Measurements from ENCODE around the gene ACTL9. TPM values are rescaled to one million over a fixed set of nuclear protein-coding genes. Genes with fewer than 3 reads are reported as not detected.

The ACTL9 gene
- total and polyA plus RNA-seq, 2 donors (not counting 1 experiment from before 2014, with no cell fraction given) = not detected

DNA sequence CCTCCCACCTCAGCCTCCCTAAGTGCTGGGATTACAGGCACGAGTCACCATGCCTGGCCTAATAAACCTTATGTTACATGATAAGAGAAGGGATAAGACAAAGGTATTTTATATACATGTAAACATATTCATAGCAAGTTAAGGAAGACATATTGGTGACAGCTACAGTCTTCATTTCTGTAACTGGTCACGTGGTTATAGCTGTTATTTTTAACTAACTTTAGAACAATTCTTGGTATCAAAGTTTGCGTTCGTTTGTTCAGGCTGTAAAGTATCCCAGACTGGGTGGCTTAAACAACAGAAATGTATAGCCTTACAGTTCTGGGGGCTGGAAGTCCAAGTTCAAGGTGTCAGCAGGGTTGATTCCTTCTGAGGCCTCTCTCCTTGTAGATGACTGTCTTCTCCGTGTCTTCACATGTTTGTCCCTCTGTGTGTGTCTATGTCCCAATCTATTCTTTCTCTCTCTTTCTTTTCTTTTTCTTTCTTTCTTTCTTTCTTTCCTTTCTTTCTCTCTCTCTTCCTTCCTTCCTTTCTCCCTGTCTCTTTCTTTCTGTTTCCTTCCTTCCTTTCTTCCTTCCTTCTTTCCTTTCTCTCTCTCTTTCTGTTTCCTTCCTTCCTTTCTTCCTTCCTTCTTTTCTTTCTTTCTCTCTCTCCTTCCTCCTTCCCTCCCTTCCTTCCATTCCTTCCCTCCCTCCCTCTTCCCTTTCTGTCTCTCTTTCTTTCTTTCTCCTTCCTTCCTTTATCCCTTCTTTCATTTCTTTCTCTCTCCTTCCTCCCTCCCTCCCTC lies 7.6 kb downstream of the ACTL9 start:
- H3K27me3 Mint-ChIP-seq = peaks cover 41% of the 10 kb centered on the region
- no peaks in the 10 kb centered on the region for H3K79me2 ChIP-seq (ENCODE audit: control insufficient read depth, insufficient read depth, low read length)
- no peak overlapping the region for H3K27ac Mint-ChIP-seq
- WGBS (ENCODE audit: insufficient coverage) = 52% methylated on average over 3 of the region's 5 CpGs
- no peaks in the 10 kb centered on the region for H3K4me1 ChIP-seq (ENCODE audit: control insufficient read depth in 2 of 2, insufficient read depth in 2 of 2, low read length in 2 of 2)
- no peak for DNase-seq
- no peak overlapping the region for H3K4me2 ChIP-seq (replicated peaks; ENCODE audit: low read depth, low read length, poor library complexity, severe bottlenecking)
- H3K9me3 Mint-ChIP-seq (ENCODE audit: insufficient read depth) = no peaks in the 10 kb centered on the region
- H4K20me1 ChIP-seq (ENCODE audit: control insufficient read depth, insufficient read depth, low read length, poor library complexity, severe bottlenecking) = no peaks in the 10 kb centered on the region
- peaks cover 0 to 13% (median 2%) of the 10 kb centered on the region in 4 experiments for H3K27me3 ChIP-seq (replicated peaks in 1 of 4; ENCODE audit: control extremely low read depth in 1 of 4, control insufficient read depth in 3 of 4, insufficient read depth in 4 of 4, low read length in 3 of 4)
- H3K9me3 ChIP-seq (ENCODE audit: control extremely low read depth in 1 of 3, control insufficient read depth in 2 of 3, insufficient read depth in 1 of 3, low read length in 2 of 3) = peaks cover 0 to 4% (median 0%) of the 10 kb centered on the region in 3 donors
- ATAC-seq (ENCODE audit: low read depth) = no peak
- H3K27ac ChIP-seq (ENCODE audit: low read length in 2 of 2) = no peak overlapping the region
- H2AFZ ChIP-seq (ENCODE audit: insufficient read depth, low read depth, low read length, poor library complexity, severe bottlenecking) = no peak overlapping the region
- ChIA-PET POLR2A (no interaction called here), CTCF (interaction anchor here (0.7 to 7.7 kb wide), 2 partner anchors 12 to 37 kb away, joined by 4 to 114 read pairs; no protein-coding TSS in a partner anchor)
- intact Hi-C loops (cut with micrococcal nuclease) = loop anchor here (5.0 kb wide), 1 partner anchor 109 kb away; no protein-coding TSS in a partner anchor
- no peaks in the 10 kb centered on the region for H3K36me3 ChIP-seq (replicated peaks in 1 of 2; ENCODE audit: control extremely low read depth in 1 of 2, control insufficient read depth in 1 of 2, extremely low read depth in 1 of 2, insufficient read depth in 2 of 2, low read length in 1 of 2)
- no peak overlapping the region for H3K4me3 ChIP-seq (ENCODE audit: control extremely low read depth in 1 of 5, extremely low read depth in 1 of 5, insufficient read depth in 1 of 5, low read depth in 2 of 5, low read length in 4 of 5)
- TF ChIP-seq EZH2 (IDR thresholded peaks at IDR 0.05; ENCODE audit: borderline replicate concordance, insufficient read depth, low read depth, low read length, poor library complexity, severe bottlenecking) = no peak
- TF ChIP-seq, protein P1, sequence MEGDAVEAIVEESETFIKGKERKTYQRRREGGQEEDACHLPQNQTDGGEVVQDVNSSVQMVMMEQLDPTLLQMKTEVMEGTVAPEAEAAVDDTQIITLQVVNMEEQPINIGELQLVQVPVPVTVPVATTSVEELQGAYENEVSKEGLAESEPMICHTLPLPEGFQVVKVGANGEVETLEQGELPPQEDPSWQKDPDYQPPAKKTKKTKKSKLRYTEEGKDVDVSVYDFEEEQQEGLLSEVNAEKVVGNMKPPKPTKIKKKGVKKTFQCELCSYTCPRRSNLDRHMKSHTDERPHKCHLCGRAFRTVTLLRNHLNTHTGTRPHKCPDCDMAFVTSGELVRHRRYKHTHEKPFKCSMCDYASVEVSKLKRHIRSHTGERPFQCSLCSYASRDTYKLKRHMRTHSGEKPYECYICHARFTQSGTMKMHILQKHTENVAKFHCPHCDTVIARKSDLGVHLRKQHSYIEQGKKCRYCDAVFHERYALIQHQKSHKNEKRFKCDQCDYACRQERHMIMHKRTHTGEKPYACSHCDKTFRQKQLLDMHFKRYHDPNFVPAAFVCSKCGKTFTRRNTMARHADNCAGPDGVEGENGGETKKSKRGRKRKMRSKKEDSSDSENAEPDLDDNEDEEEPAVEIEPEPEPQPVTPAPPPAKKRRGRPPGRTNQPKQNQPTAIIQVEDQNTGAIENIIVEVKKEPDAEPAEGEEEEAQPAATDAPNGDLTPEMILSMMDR (IDR thresholded peaks at IDR 0.05) = no peak
- no peak overlapping the region for H3K9ac ChIP-seq (ENCODE audit: low read length)
- peaks cover 2% of the 10 kb centered on the region for H3K4me1 Mint-ChIP-seq
- no peak overlapping the region for H3K4me3 Mint-ChIP-seq

DNA sequence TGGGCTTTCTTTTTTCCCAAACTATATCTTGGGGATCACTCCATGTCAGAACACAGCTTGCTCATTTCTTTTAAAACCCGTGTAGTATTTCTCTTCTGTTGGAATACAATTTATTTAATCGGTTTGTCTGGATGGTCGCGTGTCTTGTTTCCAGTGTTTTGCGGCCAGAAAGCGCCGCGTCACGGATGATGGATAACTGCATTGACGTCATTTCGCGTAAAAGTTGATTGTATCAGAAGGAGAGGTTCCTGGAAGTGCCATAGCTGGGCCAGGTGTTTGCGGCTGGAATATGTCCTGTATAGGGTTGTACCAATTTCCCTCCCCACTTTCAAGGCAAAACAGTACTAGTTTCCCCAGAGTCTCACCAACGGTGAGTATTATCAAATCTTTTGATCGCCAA lies 9.7 kb downstream of the ACTL9 start:
- Mint-ChIP-seq H3K9me3 (ENCODE audit: insufficient read depth) (no peaks in the 10 kb centered on the region), H3K4me3 (no peak overlapping the region), H3K27ac (no peak overlapping the region), H3K27me3 (peaks cover 33% of the 10 kb centered on the region), H3K4me1 (no peaks in the 10 kb centered on the region)
- H3K9ac ChIP-seq (ENCODE audit: low read length) = no peak overlapping the region
- no peak overlapping the region for H3K4me3 ChIP-seq (ENCODE audit: control extremely low read depth in 1 of 5, extremely low read depth in 1 of 5, insufficient read depth in 1 of 5, low read depth in 2 of 5, low read length in 4 of 5)
- CTCF ChIA-PET = interaction anchor here (0.6 to 7.7 kb wide), 2 partner anchors 35 to 1798 kb away, joined by 3 to 114 read pairs; no protein-coding TSS in a partner anchor
- POLR2A ChIA-PET = no interaction called here
- H3K27me3 ChIP-seq (replicated peaks in 1 of 4; ENCODE audit: control extremely low read depth in 1 of 4, control insufficient read depth in 3 of 4, insufficient read depth in 4 of 4, low read length in 3 of 4) = peaks cover 0 to 7% (median under 1%) of the 10 kb centered on the region in 4 experiments
- H4K20me1 ChIP-seq (ENCODE audit: control insufficient read depth, insufficient read depth, low read length, poor library complexity, severe bottlenecking) = no peaks in the 10 kb centered on the region
- TF ChIP-seq EZH2 (IDR thresholded peaks at IDR 0.05; ENCODE audit: borderline replicate concordance, insufficient read depth, low read depth, low read length, poor library complexity, severe bottlenecking) = no peak
- TF ChIP-seq, protein P1 (IDR thresholded peaks at IDR 0.05) = no peak
- no peaks in the 10 kb centered on the region for H3K79me2 ChIP-seq (ENCODE audit: control insufficient read depth, insufficient read depth, low read length)
- DNase-seq (no peak), ATAC-seq (ENCODE audit: low read depth) (no peak)
- H3K4me1 ChIP-seq (ENCODE audit: control insufficient read depth in 2 of 2, insufficient read depth in 2 of 2, low read length in 2 of 2) = no peaks in the 10 kb centered on the region
- no peak overlapping the region for H3K4me2 ChIP-seq (replicated peaks; ENCODE audit: low read depth, low read length, poor library complexity, severe bottlenecking)
- H3K36me3 ChIP-seq (replicated peaks in 1 of 2; ENCODE audit: control extremely low read depth in 1 of 2, control insufficient read depth in 1 of 2, extremely low read depth in 1 of 2, insufficient read depth in 2 of 2, low read length in 1 of 2) = no peaks in the 10 kb centered on the region
- H3K9me3 ChIP-seq (ENCODE audit: control extremely low read depth in 1 of 3, control insufficient read depth in 2 of 3, insufficient read depth in 1 of 3, low read length in 2 of 3) = peaks cover 0 to 6% (median 0%) of the 10 kb centered on the region in 3 donors
- WGBS (ENCODE audit: insufficient coverage) = 95% methylated on average over 10 of the region's 15 CpGs
- intact Hi-C loops (cut with micrococcal nuclease) = no loop called here
- H2AFZ ChIP-seq (ENCODE audit: insufficient read depth, low read depth, low read length, poor library complexity, severe bottlenecking) = no peak overlapping the region
- H3K27ac ChIP-seq (ENCODE audit: low read length in 2 of 2) = no peak overlapping the region

Data from B cell (primary cell).